Left lung (tissue), 14 donors: ENCODE measurements around the gene GATC. TPM values are rescaled to one million over a fixed set of nuclear protein-coding genes. Genes with fewer than 3 reads are reported as not detected.

ENCODE experiments used
- ATAC-seq: fragments of 200-7000 bp; cut with Tn5 transposase; one replicate; pipeline ENCODE4 v1.9.1; 2020; ENCODE audit warnings: moderate library complexity
- DNase-seq, 4 donors: peaks; one replicate each; pipeline ENCODE4 v3.0.0-alpha.2; 2013 to 2020
- H3K27ac ChIP-seq, 2 donors: fragments of 200-600 bp; sonication (generic) in 1 of 2; one replicate each; pipeline versions ENCODE4 v1.5.0 to v1.8.0; 2020 to 2021
- H3K27me3 ChIP-seq, 2 donors: fragments of 200-600 bp; sonication (generic) in 1 of 2; one replicate each; pipeline versions ENCODE4 v1.5.0 to v1.8.0; 2020 to 2021
- H3K36me3 ChIP-seq, 2 donors: fragments of 200-600 bp; sonication (generic) in 1 of 2; one replicate each; pipeline versions ENCODE4 v1.5.0 to v1.8.0; 2020 to 2021
- H3K4me1 ChIP-seq, 2 donors: fragments of 200-600 bp; one replicate each; pipeline ENCODE4 v1.8.0; 2021
- H3K4me3 ChIP-seq, 2 donors: fragments of 200-600 bp; sonication (generic) in 1 of 2; one replicate each; pipeline versions ENCODE4 v1.5.0 to v1.8.0; 2020 to 2021; ENCODE audit warnings: mild to moderate bottlenecking in 1 of 2
- H3K9me3 ChIP-seq, 2 donors: fragments of 200-600 bp; sonication (generic) in 1 of 2; one replicate each; pipeline versions ENCODE4 v1.5.0 to v1.8.0; 2020 to 2021
- intact Hi-C, 2 donors: fragments of 100-400 bp; cut with DNase I; formaldehyde crosslinking; loops; one replicate each; pipeline versions ENCODE4 v1.11.2 to v1.14.2; 2022
- long read RNA-seq, 12 donors: library from polyadenylated mRNA in 2 of 12; unstranded in 2 of 12; transcript quantifications; one replicate each; pipeline ENCODE4 v2.0.0 and lab custom pipeline, GENCODE V29; 2019 to 2026
- polyA plus RNA-seq, 6 donors: library from polyadenylated mRNA; unstranded; fragments of 120-200 nt; gene quantifications; one replicate each; pipeline ENCODE4 v1.2.1, GENCODE V29; 2013; ENCODE audit not compliant: insufficient read length in 6 of 6
- total RNA-seq, 2 donors: library from RNA; stranded (reverse); fragmentation: NEBNext Ultra II Directional; extraction: Animal tissue kit (Norgen Biotek cat#: 25700); gene quantifications; one replicate each; pipeline ENCODE4 v1.2.1, GENCODE V29; 2021
- TF ChIP-seq, protein P1 (sequence below), 2 donors: fragments of 200-600 bp; sonication (generic) in 1 of 2; IDR thresholded peaks; one replicate each; pipeline versions ENCODE4 v1.5.0 to v1.8.0; 2021; ENCODE audit warnings: antibody characterized with exemption in 2 of 2
- donor health status: DM: no; HTN: yes; CAD: no.
- donor health status: DM: no; HTN: no; CAD: no.

Gene GATC
- total RNA-seq = 10 to 100 TPM; 30.1 TPM
- 10 to 100 TPM; 31.0 to 33.3 (median 31.8) TPM for polyA plus RNA-seq
- long read RNA-seq, donor 1, full-length matches to known transcripts = 23 of 599 reads
- long read RNA-seq, donor 1, partial matches to known transcripts = 565 of 599 reads
- long read RNA-seq, donor 1, other reads (novel, unspliced or antisense) = 11 of 599 reads
- long read RNA-seq, donor 2, full-length matches to known transcripts = 11 of 11 reads
- long read RNA-seq, donor 2, partial matches to known transcripts = 0 of 11 reads
- long read RNA-seq, donor 2, other reads (novel, unspliced or antisense) = 0 of 11 reads
- long read RNA-seq, donor 3, full-length matches to known transcripts = 12 of 17 reads
- long read RNA-seq, donor 3, partial matches to known transcripts = 5 of 17 reads
- long read RNA-seq, donor 3, other reads (novel, unspliced or antisense) = 0 of 17 reads
- long read RNA-seq, donor 4, full-length matches to known transcripts = 5 of 9 reads
- long read RNA-seq, donor 4, partial matches to known transcripts = 0 of 9 reads
- long read RNA-seq, donor 4, other reads (novel, unspliced or antisense) = 4 of 9 reads
- long read RNA-seq, donor 5, full-length matches to known transcripts = 14 of 20 reads
- long read RNA-seq, donor 5, partial matches to known transcripts = 6 of 20 reads
- long read RNA-seq, donor 5, other reads (novel, unspliced or antisense) = 0 of 20 reads
- long read RNA-seq, donor 6, full-length matches to known transcripts = 8 of 301 reads
- long read RNA-seq, donor 6, partial matches to known transcripts = 143 of 301 reads
- long read RNA-seq, donor 6, other reads (novel, unspliced or antisense) = 150 of 301 reads
- long read RNA-seq, donor 7, full-length matches to known transcripts = 13 of 258 reads
- long read RNA-seq, donor 7, partial matches to known transcripts = 79 of 258 reads
- long read RNA-seq, donor 7, other reads (novel, unspliced or antisense) = 166 of 258 reads
- long read RNA-seq, donor 8, full-length matches to known transcripts = 5 of 414 reads
- long read RNA-seq, donor 8, partial matches to known transcripts = 141 of 414 reads
- long read RNA-seq, donor 8, other reads (novel, unspliced or antisense) = 268 of 414 reads
- long read RNA-seq, donor 9, full-length matches to known transcripts = 1 of 1 reads
- long read RNA-seq, donor 9, partial matches to known transcripts = 0 of 1 reads
- long read RNA-seq, donor 9, other reads (novel, unspliced or antisense) = 0 of 1 reads
- long read RNA-seq, donor 10, full-length matches to known transcripts = 6 of 6 reads
- long read RNA-seq, donor 10, partial matches to known transcripts = 0 of 6 reads
- long read RNA-seq, donor 10, other reads (novel, unspliced or antisense) = 0 of 6 reads
- long read RNA-seq, donor 11, full-length matches to known transcripts = 22 of 382 reads
- long read RNA-seq, donor 11, partial matches to known transcripts = 184 of 382 reads
- long read RNA-seq, donor 11, other reads (novel, unspliced or antisense) = 176 of 382 reads
- long read RNA-seq, donor 12, full-length matches to known transcripts = 18 of 18 reads
- long read RNA-seq, donor 12, partial matches to known transcripts = 0 of 18 reads
- long read RNA-seq, donor 12, other reads (novel, unspliced or antisense) = 0 of 18 reads

- intact Hi-C loops = no loop called here
- Histone ChIP-seq H3K4me1 (peaks cover 14 to 40% of the 10 kb centered on the region in 2 donors), H3K9me3 (no peaks in the 10 kb centered on the region), H3K36me3 (peaks cover 0 to 53% of the 10 kb centered on the region in 2 donors), H3K27ac (peak within 1 kb of the TSS; percentile 81 to 90), H3K4me3 (peak within 1 kb of the TSS; percentile 88 to 99), H3K27me3 (no peaks in the 10 kb centered on the region)
- TF ChIP-seq, protein P1, sequence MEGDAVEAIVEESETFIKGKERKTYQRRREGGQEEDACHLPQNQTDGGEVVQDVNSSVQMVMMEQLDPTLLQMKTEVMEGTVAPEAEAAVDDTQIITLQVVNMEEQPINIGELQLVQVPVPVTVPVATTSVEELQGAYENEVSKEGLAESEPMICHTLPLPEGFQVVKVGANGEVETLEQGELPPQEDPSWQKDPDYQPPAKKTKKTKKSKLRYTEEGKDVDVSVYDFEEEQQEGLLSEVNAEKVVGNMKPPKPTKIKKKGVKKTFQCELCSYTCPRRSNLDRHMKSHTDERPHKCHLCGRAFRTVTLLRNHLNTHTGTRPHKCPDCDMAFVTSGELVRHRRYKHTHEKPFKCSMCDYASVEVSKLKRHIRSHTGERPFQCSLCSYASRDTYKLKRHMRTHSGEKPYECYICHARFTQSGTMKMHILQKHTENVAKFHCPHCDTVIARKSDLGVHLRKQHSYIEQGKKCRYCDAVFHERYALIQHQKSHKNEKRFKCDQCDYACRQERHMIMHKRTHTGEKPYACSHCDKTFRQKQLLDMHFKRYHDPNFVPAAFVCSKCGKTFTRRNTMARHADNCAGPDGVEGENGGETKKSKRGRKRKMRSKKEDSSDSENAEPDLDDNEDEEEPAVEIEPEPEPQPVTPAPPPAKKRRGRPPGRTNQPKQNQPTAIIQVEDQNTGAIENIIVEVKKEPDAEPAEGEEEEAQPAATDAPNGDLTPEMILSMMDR (IDR thresholded peaks at IDR 0.05) = no peak
- ATAC-seq = peak; percentile 98
- peak; percentile 83 to 95 (median 88) for DNase-seq
These were observed at the start of gene GATC, which contains the start of gene TRIAP1 for GRCh38 chr12:120445911-120446843. Gene GATC (plus strand): TSS chr12:120446444. CDS start chr12:120446481, 37 bp downstream. Gene TRIAP1 (minus strand): TSS chr12:120446384. CDS start chr12:120446372, 12 bp downstream.

DNA sequence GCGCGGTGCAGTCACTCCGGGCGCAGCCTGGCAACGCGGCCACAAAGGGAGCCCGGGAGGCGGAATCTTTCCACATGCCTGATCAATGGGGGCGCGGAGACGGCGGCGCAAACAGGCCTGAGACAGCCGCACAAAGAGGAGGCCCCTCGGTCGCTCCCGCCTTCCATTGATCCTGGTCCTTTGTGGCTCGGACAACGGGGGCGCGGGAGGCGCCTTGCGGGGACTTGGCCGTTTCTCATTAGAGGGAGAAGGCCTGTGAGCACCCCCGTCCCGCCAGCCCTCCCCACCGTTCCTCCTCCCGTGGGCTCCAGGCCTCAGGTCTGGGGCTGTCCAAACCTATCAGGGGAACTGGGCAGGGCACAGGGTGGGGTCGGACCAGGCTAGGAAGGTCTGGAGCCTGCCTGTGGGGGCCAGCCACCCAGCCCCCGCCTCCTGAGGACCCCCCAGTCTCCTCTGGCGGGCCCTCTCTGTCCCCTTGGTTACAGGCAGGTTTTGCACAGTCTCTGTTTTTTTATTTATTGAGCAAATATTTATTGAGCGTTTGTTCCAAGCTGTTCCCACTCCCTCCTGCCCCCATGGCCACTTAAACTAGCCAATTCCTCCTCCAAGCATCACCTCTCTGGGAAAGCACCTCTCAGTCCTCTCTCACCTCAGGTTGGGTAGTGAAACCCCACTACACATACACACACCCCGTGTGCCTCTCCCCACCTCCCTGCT, 48.3 kb upstream of the GATC start:
- H3K4me1 ChIP-seq = no peaks in the 10 kb centered on the region
- H3K27ac ChIP-seq = no peak overlapping the region
- no peaks in the 10 kb centered on the region for H3K36me3 ChIP-seq
- no peaks in the 10 kb centered on the region for H3K9me3 ChIP-seq
- no peak for ATAC-seq
- H3K4me3 ChIP-seq = no peak overlapping the region
- TF ChIP-seq, protein P1 (IDR thresholded peaks at IDR 0.05) = no peak
- peak in 1 of 4 donors; percentile 39 for DNase-seq
- intact Hi-C loops = no loop called here
- H3K27me3 ChIP-seq = peaks cover 0 to 48% of the 10 kb centered on the region in 2 donors

GRCh38 chr12:120399531-120399930, 46.7 kb upstream of the GATC start:
- DNase-seq = no peak
- Histone ChIP-seq H3K4me1 (no peaks in the 10 kb centered on the region), H3K27ac (no peak overlapping the region), H3K36me3 (no peaks in the 10 kb centered on the region), H3K9me3 (no peaks in the 10 kb centered on the region), H3K4me3 (no peak overlapping the region), H3K27me3 (peaks cover 0 to 41% of the 10 kb centered on the region in 2 donors)
- TF ChIP-seq, protein P1 (IDR thresholded peaks at IDR 0.05) = no peak
- no peak for ATAC-seq
- intact Hi-C loops = no loop called here
